AG04450 (cell line): Measurements from ENCODE around the gene KDELR3. TPM values are rescaled to one million over a fixed set of nuclear protein-coding genes. Genes with fewer than 3 reads are reported as not detected.

Experiments used
- CTCF ChIA-PET: fragments of 300-600, 350-600 bp; formaldehyde crosslinking; extraction: SDS; loops from one replicate; lab custom pipeline; 2022; ENCODE audit warnings: antibody characterized with exemption, inconsistent platforms; lab: Charles Lee
- POLR2A ChIA-PET: fragments of 350-600 bp; formaldehyde crosslinking; extraction: SDS; loops from one replicate; lab custom pipeline; 2021; ENCODE audit warnings: antibody characterized with exemption, inconsistent platforms; lab: Yijun Ruan, JAX
- DNase-seq: peaks from one replicate; pipeline ENCODE4 v3.0.0-alpha.2; 2011; ENCODE audit warnings: low read depth, low spot score
- H3K27ac ChIP-seq: one replicate; pipeline ENCODE4 v1.5.1; 2012; ENCODE audit warnings: low read depth, low read length, control low read depth
- H3K27me3 ChIP-seq: one replicate; pipeline ENCODE4 v1.6.0; 2012; ENCODE audit warnings: low read length; ENCODE audit not compliant: control insufficient read depth, insufficient read depth
- H3K4me3 ChIP-seq: 2 replicates; pipeline ENCODE4 v1.5.1; 2011; ENCODE audit warnings: mild to moderate bottlenecking, low read depth, low read length, control low read depth
- H3K9me3 ChIP-seq: 2 replicates; pipeline ENCODE4 v1.5.1; 2012; ENCODE audit warnings: low read length; ENCODE audit not compliant: control insufficient read depth, insufficient read depth
- polyA plus RNA-seq: library from polyadenylated mRNA; depleted of rRNA; stranded (reverse); fragments of >200 nt; gene quantifications from 2 replicates; pipeline ENCODE4 v1.2.3, GENCODE V29; 2011
- TF ChIP-seq, protein P1 (sequence below): IDR thresholded peaks from 2 replicates; pipeline ENCODE4 v1.5.1; 2011; ENCODE audit warnings: low read depth, low read length, control low read depth, inconsistent platforms

The KDELR3 gene
- polyA plus RNA-seq, 1 experiment: 278 TPM

DNA sequence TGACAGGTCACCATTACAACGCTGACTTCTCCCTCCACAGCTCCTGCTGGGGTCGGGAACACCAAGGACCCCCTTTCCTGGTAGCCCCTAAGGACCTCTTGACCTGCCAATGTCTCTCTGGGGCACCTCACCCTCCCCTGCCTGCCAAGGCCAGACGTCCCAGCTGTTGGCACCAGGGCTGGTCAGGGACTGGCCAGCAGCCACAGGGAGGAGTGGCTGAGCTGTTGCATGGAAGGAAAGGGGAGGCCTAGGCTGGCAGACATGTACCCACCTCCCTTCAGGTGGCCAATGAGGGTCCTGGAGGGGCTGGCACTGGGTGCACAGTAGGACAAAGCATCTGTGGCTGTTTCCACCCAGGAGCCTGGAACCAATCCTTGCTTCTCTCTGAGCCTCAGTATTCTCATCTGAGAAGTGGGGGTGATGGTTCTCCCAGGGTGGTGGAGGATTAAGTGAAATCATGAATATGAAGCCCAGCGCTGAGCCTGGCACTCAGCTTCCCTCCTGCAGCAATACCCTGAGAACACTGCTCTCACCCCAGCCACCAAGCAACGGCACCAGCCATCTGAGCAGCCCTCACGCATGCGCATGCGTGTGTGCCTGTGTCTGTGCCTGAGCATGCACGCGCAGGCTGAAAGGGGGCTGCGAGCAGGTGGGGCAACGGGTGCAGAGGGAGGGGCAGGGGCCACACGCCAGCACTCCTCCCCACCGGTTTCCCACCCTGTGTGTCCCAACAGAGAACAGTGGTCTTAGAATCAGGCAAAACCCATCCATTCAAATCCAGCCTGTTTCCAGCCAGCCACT lies 18.8 kb upstream of the KDELR3 start:
- ChIA-PET CTCF (no interaction called here), POLR2A (no interaction called here)
- peaks cover 67% of the 10 kb centered on the region for H3K27me3 ChIP-seq
- no peak for DNase-seq
- H3K27ac ChIP-seq: no peak overlapping the region
- H3K4me3 ChIP-seq: no peak overlapping the region
- H3K9me3 ChIP-seq: no peaks in the 10 kb centered on the region; the same call in 1 of the 2 replicates
- TF ChIP-seq, protein P1, sequence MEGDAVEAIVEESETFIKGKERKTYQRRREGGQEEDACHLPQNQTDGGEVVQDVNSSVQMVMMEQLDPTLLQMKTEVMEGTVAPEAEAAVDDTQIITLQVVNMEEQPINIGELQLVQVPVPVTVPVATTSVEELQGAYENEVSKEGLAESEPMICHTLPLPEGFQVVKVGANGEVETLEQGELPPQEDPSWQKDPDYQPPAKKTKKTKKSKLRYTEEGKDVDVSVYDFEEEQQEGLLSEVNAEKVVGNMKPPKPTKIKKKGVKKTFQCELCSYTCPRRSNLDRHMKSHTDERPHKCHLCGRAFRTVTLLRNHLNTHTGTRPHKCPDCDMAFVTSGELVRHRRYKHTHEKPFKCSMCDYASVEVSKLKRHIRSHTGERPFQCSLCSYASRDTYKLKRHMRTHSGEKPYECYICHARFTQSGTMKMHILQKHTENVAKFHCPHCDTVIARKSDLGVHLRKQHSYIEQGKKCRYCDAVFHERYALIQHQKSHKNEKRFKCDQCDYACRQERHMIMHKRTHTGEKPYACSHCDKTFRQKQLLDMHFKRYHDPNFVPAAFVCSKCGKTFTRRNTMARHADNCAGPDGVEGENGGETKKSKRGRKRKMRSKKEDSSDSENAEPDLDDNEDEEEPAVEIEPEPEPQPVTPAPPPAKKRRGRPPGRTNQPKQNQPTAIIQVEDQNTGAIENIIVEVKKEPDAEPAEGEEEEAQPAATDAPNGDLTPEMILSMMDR: no peak

DNA sequence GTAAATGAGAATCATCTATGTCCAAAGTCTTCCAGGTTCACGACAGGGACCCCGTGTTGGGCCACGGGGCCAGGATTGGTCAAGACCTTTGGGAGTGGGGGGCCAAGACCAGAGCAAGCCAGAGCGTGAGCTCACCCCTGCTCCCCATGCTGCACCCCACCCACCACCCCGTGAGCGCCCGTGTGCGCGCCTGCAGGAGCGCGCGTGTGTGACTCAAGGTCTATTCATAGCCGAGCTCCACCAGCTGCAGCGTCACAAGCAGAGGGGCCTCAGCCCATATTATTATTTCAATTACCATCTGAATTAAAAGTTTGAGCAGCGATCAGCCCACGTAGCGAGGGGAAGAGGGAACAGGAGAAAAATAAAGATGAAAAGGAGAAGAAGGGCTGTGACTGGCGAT lies 18.1 kb upstream of the KDELR3 start:
- H3K9me3 ChIP-seq: no peaks in the 10 kb centered on the region; the same call in 1 of the 2 replicates
- H3K27me3 ChIP-seq: peaks cover 65% of the 10 kb centered on the region
- DNase-seq: no peak
- TF ChIP-seq, protein P1: no peak
- H3K4me3 ChIP-seq: no peak overlapping the region
- H3K27ac ChIP-seq: no peak overlapping the region
- ChIA-PET POLR2A (no interaction called here), CTCF (no interaction called here)

DNA sequence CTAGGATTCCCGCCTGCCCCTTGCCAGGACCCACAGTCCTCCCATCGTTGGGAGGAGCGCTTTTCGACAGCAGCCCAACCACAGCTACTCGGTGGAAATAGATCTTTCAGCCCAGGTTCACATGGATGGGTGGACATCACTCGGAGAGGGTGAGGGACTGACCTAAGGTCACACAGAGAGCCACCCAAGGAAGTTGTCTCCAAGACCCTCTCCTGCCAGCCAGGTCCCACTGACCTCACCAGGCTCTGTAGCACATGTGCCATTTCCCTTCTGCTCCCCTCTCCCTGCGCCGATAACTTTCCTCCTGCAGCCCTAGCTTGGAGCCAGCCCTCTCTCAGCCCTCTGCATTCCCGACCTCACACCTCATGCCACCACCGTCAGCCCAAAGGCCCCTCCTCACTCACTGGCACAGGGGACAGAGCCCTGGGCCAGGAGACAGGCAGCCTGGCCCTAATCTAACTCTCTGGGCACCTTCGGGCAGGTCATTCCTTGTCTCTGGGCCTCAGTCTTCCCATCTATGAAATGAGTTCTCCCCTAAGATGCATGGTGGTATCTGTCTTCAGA lies 17.6 kb upstream of the KDELR3 start:
- Histone ChIP-seq H3K27me3 (peaks cover 60% of the 10 kb centered on the region), H3K27ac (no peak overlapping the region), H3K9me3 (no peaks in the 10 kb centered on the region; the same call in 1 of the 2 replicates), H3K4me3 (no peak overlapping the region)
- ChIA-PET CTCF (no interaction called here), POLR2A (no interaction called here)
- TF ChIP-seq, protein P1: no peak
- no peak for DNase-seq

DNA sequence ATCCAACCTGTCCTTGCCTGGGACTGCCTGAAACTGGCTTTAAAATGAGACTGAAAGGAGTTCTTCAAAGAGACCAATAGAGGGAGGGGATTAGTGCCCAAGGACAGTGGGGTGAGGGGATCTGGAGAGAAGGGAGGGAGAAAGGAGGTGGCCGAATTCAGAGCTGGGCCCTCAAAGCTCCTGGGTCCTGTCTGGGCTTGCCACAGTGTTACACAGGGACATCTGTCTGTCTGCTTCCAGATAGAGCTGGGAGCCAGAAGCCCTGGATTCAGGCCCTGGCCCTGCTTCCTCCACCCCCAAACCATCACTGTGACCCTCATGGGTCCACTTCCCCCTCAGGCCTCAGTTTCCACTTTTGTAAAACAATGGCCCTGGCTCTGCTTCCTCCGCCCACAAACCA lies 16.5 kb upstream of the KDELR3 start:
- CTCF ChIA-PET: no interaction called here
- H3K4me3 ChIP-seq: no peak overlapping the region
- TF ChIP-seq, protein P1: no peak
- H3K9me3 ChIP-seq: no peaks in the 10 kb centered on the region; the same call in 1 of the 2 replicates
- POLR2A ChIA-PET: no interaction called here
- no peak for DNase-seq
- H3K27me3 ChIP-seq: peaks cover 65% of the 10 kb centered on the region
- H3K27ac ChIP-seq: no peak overlapping the region

DNA sequence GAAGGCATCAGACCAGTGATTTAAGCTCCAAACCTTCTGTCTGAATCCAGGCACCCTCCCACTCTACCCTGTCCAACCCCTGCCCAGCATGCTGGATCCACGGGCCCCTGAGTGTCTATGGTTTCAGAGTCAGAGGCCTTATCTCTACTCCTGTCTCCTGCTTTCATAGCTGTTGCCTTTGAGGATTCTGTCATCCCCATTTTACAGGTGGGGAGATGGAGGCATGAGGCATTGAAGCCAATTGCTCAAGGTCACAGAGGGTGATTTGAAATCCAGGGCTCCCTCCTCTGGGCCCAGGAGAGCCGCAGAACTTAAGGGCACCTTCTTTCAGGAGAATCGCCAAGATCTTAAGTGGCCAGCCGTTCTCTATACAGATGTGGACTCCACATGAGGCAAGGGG lies 16.0 kb upstream of the KDELR3 start:
- TF ChIP-seq, protein P1: no peak
- CTCF ChIA-PET: no interaction called here

More for the DNA sequence above, 16.0 kb upstream of the KDELR3 start:
- POLR2A ChIA-PET: no interaction called here
- no peak for DNase-seq
- no peak overlapping the region for H3K4me3 ChIP-seq
- H3K27ac ChIP-seq: no peak overlapping the region
- no peaks in the 10 kb centered on the region; the same call in 1 of the 2 replicates for H3K9me3 ChIP-seq
- H3K27me3 ChIP-seq: peaks cover 69% of the 10 kb centered on the region
